WTC11 (cell line): ENCODE results near the gene ANKRD23. TPM values are rescaled to one million over a fixed set of nuclear protein-coding genes. Genes with fewer than 3 reads are reported as not detected.
A peak's percentile ranks its signal among the peaks of the same experiment; 100 is the strongest.

Source experiments
- ATAC-seq: fragments of 200-7000 bp; cut with Tn5 transposase; 2 replicates; pipeline ENCODE4 v1.10.0; 2021; ENCODE audit warnings: mild to moderate bottlenecking, moderate library complexity
- CTCF ChIA-PET: fragments of 300-600 bp; sonication (Branson Sonifier 250); formaldehyde crosslinking; loops from one replicate; lab custom pipeline; 2021; ENCODE audit warnings: antibody characterized with exemption; lab: Charles Lee
- POLR2A ChIA-PET: fragments of 350-600 bp; sonication (Branson Sonifier 250); formaldehyde crosslinking; loops from one replicate; lab custom pipeline; 2021; ENCODE audit warnings: antibody characterized with exemption; lab: Charles Lee
- DNase-seq: peaks from one replicate; pipeline ENCODE4 v3.0.0; 2021; ENCODE audit warnings: low spot score
- H3K27ac Mint-ChIP-seq: 2 replicates; pipeline ENCODE4 v1.8.0; 2021; ENCODE audit warnings: mixed read lengths
- H3K27me3 Mint-ChIP-seq: 2 replicates; pipeline ENCODE4 v1.8.0; 2021; ENCODE audit warnings: low read depth, mild to moderate bottlenecking, moderate library complexity, mixed read lengths
- H3K36me3 Mint-ChIP-seq: 2 replicates; pipeline ENCODE4 v1.8.0; 2021; ENCODE audit warnings: mixed read lengths
- H3K4me1 Mint-ChIP-seq: 2 replicates; pipeline ENCODE4 v1.8.0; 2022; ENCODE audit warnings: mixed read lengths
- H3K4me3 Mint-ChIP-seq: 2 replicates; pipeline ENCODE4 v1.8.0; 2021; ENCODE audit warnings: mild to moderate bottlenecking, moderate library complexity, mixed read lengths
- H3K9me3 Mint-ChIP-seq: 2 replicates; pipeline ENCODE4 v1.8.0; 2021; ENCODE audit warnings: mixed read lengths
- ARID4B ChIP-seq: sonication (generic); formaldehyde crosslinking; IDR thresholded peaks from 2 replicates; pipeline ENCODE4 v1.8.0; 2023; ENCODE audit warnings: missing genetic modification reagents, mild to moderate bottlenecking, borderline replicate concordance
- ATF1 ChIP-seq: sonication (generic); formaldehyde crosslinking; IDR thresholded peaks from 2 replicates; pipeline ENCODE4 v1.8.1; 2023; ENCODE audit warnings: mild to moderate bottlenecking, moderate library complexity, missing genetic modification reagents
- CDX4 ChIP-seq: fragments of 250-450 bp; sonication (Bioruptor Pico); IDR thresholded peaks from 2 replicates; pipeline ENCODE4 v1.9.0; 2021; ENCODE audit warnings: moderate library complexity, mild to moderate bottlenecking, inconsistent platforms, borderline replicate concordance
- ERG ChIP-seq: fragments of 250-450 bp; sonication (Bioruptor Pico); IDR thresholded peaks from 2 replicates; pipeline ENCODE4 v1.8.0; 2021; ENCODE audit warnings: mild to moderate bottlenecking
- ETV6 ChIP-seq: sonication (generic); formaldehyde crosslinking; IDR thresholded peaks from 2 replicates; pipeline ENCODE4 v1.8.1; 2022; ENCODE audit warnings: mild to moderate bottlenecking, missing genetic modification reagents
- MLX ChIP-seq: sonication (generic); formaldehyde crosslinking; IDR thresholded peaks from 2 replicates; pipeline ENCODE4 v1.8.1; 2023; ENCODE audit warnings: mild to moderate bottlenecking, missing genetic modification reagents, moderate library complexity
- NFYB ChIP-seq: sonication (generic); formaldehyde crosslinking; conservative IDR thresholded peaks from 2 replicates; pipeline ENCODE4 v1.8.0; 2022; ENCODE audit warnings: low read depth, missing genetic modification reagents
- NR2C2 ChIP-seq: sonication (generic); formaldehyde crosslinking; IDR thresholded peaks from 2 replicates; pipeline ENCODE4 v1.8.0; 2022; ENCODE audit warnings: mild to moderate bottlenecking, missing genetic modification reagents
- OVOL2 ChIP-seq: fragments of 250-450 bp; sonication (Bioruptor Pico); IDR thresholded peaks from 2 replicates; pipeline ENCODE4 v1.9.0; 2021; ENCODE audit warnings: mild to moderate bottlenecking, borderline replicate concordance
- RELA ChIP-seq: sonication (generic); formaldehyde crosslinking; IDR thresholded peaks from 2 replicates; pipeline ENCODE4 v1.8.1; 2022; ENCODE audit warnings: missing genetic modification reagents, mild to moderate bottlenecking, borderline replicate concordance
- SMAD4 ChIP-seq: sonication (generic); formaldehyde crosslinking; IDR thresholded peaks from 2 replicates; pipeline ENCODE4 v1.8.0; 2022; ENCODE audit warnings: mild to moderate bottlenecking, missing genetic modification reagents
- USF2 ChIP-seq: sonication (generic); formaldehyde crosslinking; IDR thresholded peaks from 2 replicates; pipeline ENCODE4 v1.8.1; 2023; ENCODE audit warnings: mild to moderate bottlenecking, missing genetic modification reagents, moderate library complexity
- ZBTB21 ChIP-seq: sonication (generic); formaldehyde crosslinking; IDR thresholded peaks from 2 replicates; pipeline ENCODE4 v1.8.1; 2023; ENCODE audit warnings: mild to moderate bottlenecking, missing genetic modification reagents, borderline replicate concordance
- ZNF423 ChIP-seq: fragments of 250-450 bp; sonication (Bioruptor Pico); IDR thresholded peaks from 2 replicates; pipeline ENCODE4 v2.1.2; 2022; ENCODE audit warnings: mild to moderate bottlenecking, moderate library complexity
- ZNF532 ChIP-seq: fragments of 250-450 bp; sonication (Bioruptor Pico); IDR thresholded peaks from 2 replicates; pipeline ENCODE4 v1.9.0; 2021; ENCODE audit warnings: mild to moderate bottlenecking, borderline replicate concordance
- total RNA-seq: library from RNA; stranded (reverse); gene quantifications from 3 replicates; pipeline ENCODE4 v1.2.3, GENCODE V29; 2021

ANKRD23 gene
- total RNA-seq, 1 experiment from 2014 or later: 3.2 TPM

GRCh38 chr2:96839875-96840850 lies 3.7 kb downstream of the ANKRD23 start (continued):
- TF ChIP-seq USF2 (CRISPR knock-in tag) (no peak), ETV6 (CRISPR knock-in tag) (no peak)

GRCh38 chr2:96839293-96839874 lies 4.4 kb downstream of the ANKRD23 start:
- Mint-ChIP-seq H3K36me3 (peaks cover 18% of the 10 kb centered on the region), H3K27me3 (no peaks in the 10 kb centered on the region), H3K9me3 (no peaks in the 10 kb centered on the region), H3K27ac (no peak overlapping the region), H3K4me3 (no peak overlapping the region), H3K4me1 (peaks cover 11% of the 10 kb centered on the region)
- DNase-seq (no peak), ATAC-seq (peak; percentile 51)
- TF ChIP-seq NFYB (CRISPR knock-in tag): no peak
- peak; percentile 35; the same call in 1 of the 2 replicates for TF ChIP-seq RELA (CRISPR knock-in tag)
- TF ChIP-seq OVOL2 (CRISPR knock-in tag): no peak
- TF ChIP-seq ZNF423 (CRISPR knock-in tag): no peak
- TF ChIP-seq ARID4B: no peak
- ChIA-PET CTCF (interaction anchor here (1.0 to 2.9 kb wide), 6 partner anchors 17 to 289 kb away, joined by 3 to 8 read pairs (median 4); partner anchors contain the start of genes ANKRD36, ANKRD39 and LMAN2L), POLR2A (interaction anchor here (1.2 kb wide), 1 partner anchor 19 kb away, joined by 5 read pairs; the partner anchor contains the start of gene ANKRD39)

GRCh38 chr2:96838345-96839292 lies 5.2 kb downstream of the ANKRD23 start:
- DNase-seq (no peak), ATAC-seq (no peak)
- peaks cover 12% of the 10 kb centered on the region for H3K4me1 Mint-ChIP-seq
- ChIA-PET POLR2A (interaction anchor here (1.1 kb wide), 1 partner anchor 9 kb away, joined by 4 read pairs; no protein-coding TSS in a partner anchor), CTCF (interaction anchor here (1.0 to 2.9 kb wide), 6 partner anchors 19 to 289 kb away, joined by 3 to 8 read pairs (median 4); partner anchors contain the start of genes ANKRD36, ANKRD39, CNNM3 and LMAN2L)
- no peaks in the 10 kb centered on the region for H3K27me3 Mint-ChIP-seq
- H3K27ac Mint-ChIP-seq: peak overlapping the region; percentile 68; the same call in 1 of the 2 replicates
- H3K9me3 Mint-ChIP-seq: no peaks in the 10 kb centered on the region
- peaks cover 19% of the 10 kb centered on the region for H3K36me3 Mint-ChIP-seq
- H3K4me3 Mint-ChIP-seq: no peak overlapping the region
- TF ChIP-seq ERG (CRISPR knock-in tag): no peak
- no peak for TF ChIP-seq SMAD4 (CRISPR knock-in tag)
- no peak for TF ChIP-seq ETV6 (CRISPR knock-in tag)
- TF ChIP-seq CDX4 (CRISPR knock-in tag): no peak
- no peak for TF ChIP-seq ATF1
- no peak for TF ChIP-seq NR2C2
- no peak for TF ChIP-seq RELA (CRISPR knock-in tag)
- no peak for TF ChIP-seq ZBTB21 (CRISPR knock-in tag)
- no peak for TF ChIP-seq MLX
- no peak for TF ChIP-seq ZNF532 (CRISPR knock-in tag)
